Measurements from ENCODE around the gene UIMC1.
"Not testable (repeated sequence)": the region's sequence is repeated elsewhere in the genome, so short reads cannot be mapped to it uniquely, and the experiment has no call there.

Gene UIMC1

DNA sequence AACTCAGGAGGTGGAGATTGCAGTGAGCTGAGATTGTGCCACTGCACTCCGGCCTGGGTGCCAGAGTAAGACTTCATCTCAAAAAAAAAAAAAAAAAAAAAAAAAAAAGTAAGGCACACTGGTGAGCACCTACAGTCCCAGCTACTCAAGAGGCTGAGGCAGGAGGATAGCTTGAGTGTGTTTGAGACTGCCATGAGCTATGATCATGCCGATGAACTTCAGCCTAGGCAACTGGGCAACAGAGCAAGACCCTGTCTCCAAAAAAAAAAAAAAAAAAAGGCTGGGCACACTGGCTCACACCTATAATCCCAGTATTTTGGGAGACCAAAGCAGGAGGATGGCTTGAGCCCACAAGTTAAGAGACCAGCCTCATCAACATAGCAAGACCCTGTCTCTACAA lies 20.3 kb downstream of the UIMC1 start:
- H3K27me3 ChIP-seq (replicated peaks; ENCODE audit: control insufficient read depth, insufficient read depth, low read length): no peaks in the 10 kb centered on the region
- no peak overlapping the region for H3K4me3 ChIP-seq (replicated peaks; ENCODE audit: low read depth, low read length)
- TF ChIP-seq, protein P1, sequence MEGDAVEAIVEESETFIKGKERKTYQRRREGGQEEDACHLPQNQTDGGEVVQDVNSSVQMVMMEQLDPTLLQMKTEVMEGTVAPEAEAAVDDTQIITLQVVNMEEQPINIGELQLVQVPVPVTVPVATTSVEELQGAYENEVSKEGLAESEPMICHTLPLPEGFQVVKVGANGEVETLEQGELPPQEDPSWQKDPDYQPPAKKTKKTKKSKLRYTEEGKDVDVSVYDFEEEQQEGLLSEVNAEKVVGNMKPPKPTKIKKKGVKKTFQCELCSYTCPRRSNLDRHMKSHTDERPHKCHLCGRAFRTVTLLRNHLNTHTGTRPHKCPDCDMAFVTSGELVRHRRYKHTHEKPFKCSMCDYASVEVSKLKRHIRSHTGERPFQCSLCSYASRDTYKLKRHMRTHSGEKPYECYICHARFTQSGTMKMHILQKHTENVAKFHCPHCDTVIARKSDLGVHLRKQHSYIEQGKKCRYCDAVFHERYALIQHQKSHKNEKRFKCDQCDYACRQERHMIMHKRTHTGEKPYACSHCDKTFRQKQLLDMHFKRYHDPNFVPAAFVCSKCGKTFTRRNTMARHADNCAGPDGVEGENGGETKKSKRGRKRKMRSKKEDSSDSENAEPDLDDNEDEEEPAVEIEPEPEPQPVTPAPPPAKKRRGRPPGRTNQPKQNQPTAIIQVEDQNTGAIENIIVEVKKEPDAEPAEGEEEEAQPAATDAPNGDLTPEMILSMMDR (IDR thresholded peaks at IDR 0.05; ENCODE audit: insufficient read depth, low read length, poor library complexity, severe bottlenecking): no peak
- DNase-seq (ENCODE audit: extremely low read depth, insufficient read length): no peak
- no peaks in the 10 kb centered on the region; the same call in 1 of the 2 replicates for H3K36me3 ChIP-seq (ENCODE audit: control insufficient read depth, insufficient read depth, low read length)

DNA sequence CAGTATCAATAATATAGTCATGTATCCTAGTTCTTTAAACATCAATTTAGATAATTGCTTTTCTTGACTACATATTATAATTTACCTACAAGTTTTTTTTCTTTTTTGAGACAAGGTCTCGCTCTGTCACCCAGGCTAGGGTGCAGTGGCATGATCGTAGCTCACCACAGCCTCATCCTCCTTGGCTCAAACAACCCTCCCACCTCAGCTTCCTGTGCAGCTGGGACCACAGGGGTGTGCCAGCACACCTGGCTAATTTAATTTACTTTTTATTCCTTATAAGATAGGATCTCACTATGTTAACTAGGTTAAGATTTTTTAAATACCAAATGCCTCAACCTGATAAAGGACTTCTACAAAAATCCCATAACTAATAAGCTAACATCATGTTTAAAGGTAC lies 21.1 kb downstream of the UIMC1 start:
- Histone ChIP-seq H3K4me3 (replicated peaks; ENCODE audit: low read depth, low read length) (no peak overlapping the region), H3K36me3 (ENCODE audit: control insufficient read depth, insufficient read depth, low read length) (no peaks in the 10 kb centered on the region; the same call in 1 of the 2 replicates), H3K27me3 (replicated peaks; ENCODE audit: control insufficient read depth, insufficient read depth, low read length) (no peaks in the 10 kb centered on the region)
- TF ChIP-seq, protein P1 (IDR thresholded peaks at IDR 0.05; ENCODE audit: insufficient read depth, low read length, poor library complexity, severe bottlenecking): no peak
- no peak for DNase-seq (ENCODE audit: extremely low read depth, insufficient read length)

DNA sequence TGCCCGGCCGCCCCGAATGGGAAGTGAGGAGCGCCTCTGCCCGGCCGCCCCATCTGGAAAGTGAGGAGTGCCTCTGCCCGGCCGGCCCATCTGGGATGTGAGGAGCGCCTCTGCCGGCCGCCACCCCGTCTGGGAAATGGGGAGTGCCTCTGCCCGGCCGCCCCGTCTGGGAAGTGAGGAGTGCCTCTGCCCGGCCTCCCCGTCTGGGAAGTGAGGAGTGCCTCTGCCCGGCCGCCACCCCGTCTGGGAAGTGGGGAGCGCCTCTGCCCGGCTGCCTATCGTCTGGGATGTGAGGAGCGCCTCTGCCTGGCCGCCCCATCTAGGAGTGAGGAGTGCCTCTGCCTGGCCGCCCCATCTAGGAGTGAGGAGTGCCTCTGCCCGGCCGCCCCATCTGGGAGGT lies 22.4 kb downstream of the UIMC1 start:
- H3K36me3 ChIP-seq (ENCODE audit: control insufficient read depth, insufficient read depth, low read length); H3K4me3 ChIP-seq (replicated peaks; ENCODE audit: low read depth, low read length); DNase-seq (ENCODE audit: extremely low read depth, insufficient read length); H3K27me3 ChIP-seq (replicated peaks; ENCODE audit: control insufficient read depth, insufficient read depth, low read length): not testable (repeated sequence)

DNA sequence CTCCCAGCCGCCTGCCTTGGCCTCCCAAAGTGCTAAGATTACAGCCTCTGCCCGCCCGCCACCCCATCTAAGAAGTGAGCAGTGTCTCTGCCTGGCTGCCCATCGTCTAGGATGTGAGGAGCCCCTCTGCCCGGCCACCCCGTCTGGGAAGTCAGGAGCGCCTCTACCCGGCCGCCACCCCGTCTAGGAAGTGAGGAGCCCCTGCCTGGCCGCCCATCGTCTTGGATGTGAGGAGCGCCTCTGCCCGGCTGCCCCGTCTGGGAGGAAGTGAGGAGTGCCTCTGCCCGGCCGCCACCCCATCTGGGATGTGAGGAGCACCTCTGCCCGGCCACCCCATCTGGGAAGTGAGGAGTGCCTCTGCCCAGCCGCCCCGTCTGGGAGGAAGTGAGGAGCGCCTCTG lies 23.0 kb downstream of the UIMC1 start:
- DNase-seq (ENCODE audit: extremely low read depth, insufficient read length); H3K27me3 ChIP-seq (replicated peaks; ENCODE audit: control insufficient read depth, insufficient read depth, low read length); H3K4me3 ChIP-seq (replicated peaks; ENCODE audit: low read depth, low read length); H3K36me3 ChIP-seq (ENCODE audit: control insufficient read depth, insufficient read depth, low read length): not testable (repeated sequence)

DNA sequence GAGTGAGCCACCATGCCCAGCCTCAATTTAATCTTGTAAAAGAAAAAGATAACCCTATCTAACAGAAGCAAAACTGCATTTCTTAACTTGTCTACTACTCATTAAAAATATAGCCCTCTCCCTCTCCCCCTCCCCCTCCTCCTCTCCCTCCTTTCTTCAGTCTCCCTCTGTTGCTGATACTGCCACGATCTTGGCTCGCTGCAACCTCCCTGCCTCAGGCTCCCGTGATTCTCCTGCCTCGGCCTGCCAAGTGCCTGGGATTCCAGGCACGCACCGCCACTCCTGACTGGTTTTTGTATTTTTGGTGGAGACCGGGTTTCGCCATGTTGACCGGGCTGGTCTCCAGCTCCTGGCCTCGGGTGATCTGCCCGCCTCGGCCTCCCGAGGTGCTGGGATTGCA lies 23.5 kb downstream of the UIMC1 start:
- DNase-seq (ENCODE audit: extremely low read depth, insufficient read length); H3K36me3 ChIP-seq (ENCODE audit: control insufficient read depth, insufficient read depth, low read length): not testable (repeated sequence)

DNA sequence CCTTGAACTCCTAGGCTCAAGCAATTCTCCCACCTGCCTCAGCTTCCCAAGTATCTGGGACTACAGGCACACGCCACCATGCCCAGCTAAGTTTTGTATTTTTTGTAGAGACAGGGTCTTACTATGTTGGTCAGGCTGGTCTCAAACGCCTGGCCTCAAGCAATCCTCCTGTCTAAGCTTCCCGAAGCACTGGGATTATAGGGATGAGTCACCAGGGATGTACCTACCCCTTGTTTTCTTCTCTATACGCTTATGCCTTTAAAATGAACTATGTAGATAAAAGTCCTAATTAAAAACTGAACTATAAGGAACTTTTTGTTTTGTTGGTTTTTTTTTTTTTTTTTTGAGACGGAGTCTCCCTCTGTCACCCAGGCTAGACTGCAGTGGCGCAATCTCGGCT lies 25.8 kb downstream of the UIMC1 start:
- TF ChIP-seq, protein P1 (IDR thresholded peaks at IDR 0.05; ENCODE audit: insufficient read depth, low read length, poor library complexity, severe bottlenecking): no peak
- no peak for DNase-seq (ENCODE audit: extremely low read depth, insufficient read length)
- Histone ChIP-seq H3K27me3 (replicated peaks; ENCODE audit: control insufficient read depth, insufficient read depth, low read length) (no peaks in the 10 kb centered on the region), H3K4me3 (replicated peaks; ENCODE audit: low read depth, low read length) (no peak overlapping the region), H3K36me3 (ENCODE audit: control insufficient read depth, insufficient read depth, low read length) (peaks cover 3% of the 10 kb centered on the region; the same call in 1 of the 2 replicates)

More for the DNA sequence above, 23.5 kb downstream of the UIMC1 start:
- H3K4me3 ChIP-seq (replicated peaks; ENCODE audit: low read depth, low read length); H3K27me3 ChIP-seq (replicated peaks; ENCODE audit: control insufficient read depth, insufficient read depth, low read length): not testable (repeated sequence)

DNA sequence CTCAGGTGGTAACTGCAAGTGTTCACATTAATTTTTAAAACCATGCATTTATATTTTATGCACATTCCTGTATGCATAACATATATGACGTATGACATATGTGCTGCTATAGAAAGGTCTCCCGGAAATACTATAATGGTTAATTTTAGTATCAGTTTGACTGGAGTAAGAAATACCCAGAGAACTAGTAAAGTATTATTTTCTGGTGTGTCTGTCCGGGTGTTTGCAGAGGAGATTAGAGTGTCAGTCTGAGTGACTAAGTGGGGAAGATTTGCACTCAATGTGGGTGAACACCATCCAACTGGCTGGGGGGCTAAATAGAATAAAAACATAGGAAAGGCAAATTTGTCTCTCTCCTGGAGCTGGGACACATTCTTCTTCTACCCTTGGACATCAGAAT lies 26.9 kb downstream of the UIMC1 start:
- TF ChIP-seq, protein P1 (IDR thresholded peaks at IDR 0.05; ENCODE audit: insufficient read depth, low read length, poor library complexity, severe bottlenecking): no peak
- no peaks in the 10 kb centered on the region for H3K27me3 ChIP-seq (replicated peaks; ENCODE audit: control insufficient read depth, insufficient read depth, low read length)
- no peak overlapping the region for H3K4me3 ChIP-seq (replicated peaks; ENCODE audit: low read depth, low read length)
- H3K36me3 ChIP-seq (ENCODE audit: control insufficient read depth, insufficient read depth, low read length): peaks cover 6% of the 10 kb centered on the region; the same call in 1 of the 2 replicates
- DNase-seq (ENCODE audit: extremely low read depth, insufficient read length): no peak
